T-helper 2 cell treated with Interferon-gamma antibody and Interleukin-4, amounts not matched to agents 5 μg/mL and 100 μg/mL, for 36 hours (primary cell): Measurements from ENCODE around the gene EVL.
A peak's percentile ranks its signal among the peaks of the same experiment; 100 is the strongest.

Source experiments
- DNase-seq: peaks from one replicate; pipeline ENCODE4 v3.0.0; 2021; ENCODE audit warnings: low spot score
- H3K27ac Mint-ChIP-seq: one replicate; pipeline ENCODE4 v1.8.0; 2021; ENCODE audit warnings: mild to moderate bottlenecking, mixed read lengths
- H3K27me3 Mint-ChIP-seq: one replicate; pipeline ENCODE4 v1.8.0; 2021; ENCODE audit warnings: low read depth, mixed read lengths
- H3K36me3 Mint-ChIP-seq: one replicate; pipeline ENCODE4 v1.8.0; 2021; ENCODE audit warnings: low read depth, mixed read lengths
- H3K4me1 Mint-ChIP-seq: one replicate; pipeline ENCODE4 v1.8.0; 2021; ENCODE audit warnings: low read depth, mixed read lengths
- H3K4me3 Mint-ChIP-seq: one replicate; pipeline ENCODE4 v1.8.0; 2022; ENCODE audit warnings: mild to moderate bottlenecking, moderate library complexity, mixed read lengths
- H3K9me3 Mint-ChIP-seq: one replicate; pipeline ENCODE4 v1.8.0; 2021; ENCODE audit warnings: mixed read lengths

The EVL gene

DNA sequence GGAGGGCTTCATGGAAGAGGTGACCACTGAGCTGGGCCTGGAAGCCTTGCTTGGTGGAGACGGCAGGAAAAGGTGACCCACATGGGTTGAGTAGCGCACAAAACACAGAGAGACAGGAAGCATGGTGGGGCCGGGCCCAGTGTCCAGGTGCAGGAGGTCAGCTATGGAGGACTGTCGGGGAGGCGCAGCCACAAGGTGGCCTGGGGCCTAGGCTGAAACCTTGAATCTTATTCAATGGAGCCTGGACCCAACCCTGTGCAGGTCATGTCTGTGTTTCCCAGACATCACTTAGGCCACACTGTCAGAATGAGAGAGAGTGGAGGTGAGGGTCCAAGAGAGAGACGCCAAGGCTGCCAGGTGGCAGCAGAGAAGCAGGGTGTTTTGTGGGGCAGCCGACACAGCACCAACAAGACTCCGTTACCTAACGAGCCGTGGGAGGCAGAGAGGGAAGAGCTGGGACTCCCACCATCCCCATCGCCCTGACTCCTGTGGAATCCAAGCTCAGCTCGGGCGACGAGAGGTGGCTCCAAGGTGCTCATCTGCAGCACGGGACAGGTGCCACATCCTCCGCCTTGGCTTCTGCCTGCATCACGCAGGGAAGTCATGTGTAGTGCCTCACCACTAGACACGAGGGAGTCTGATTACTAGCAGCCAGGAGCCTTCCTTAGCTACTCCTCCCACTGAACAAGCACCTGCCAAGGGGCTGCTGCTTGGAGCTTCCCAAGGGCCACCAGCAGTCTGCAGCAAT is 55.5 kb downstream of the EVL start:
- H3K36me3 Mint-ChIP-seq, result peaks cover 71% of the 10 kb centered on the region
- no peak for DNase-seq
- H3K9me3 Mint-ChIP-seq, result no peaks in the 10 kb centered on the region
- H3K27ac Mint-ChIP-seq, result peak overlapping the region; percentile 6
- H3K4me3 Mint-ChIP-seq, result no peak overlapping the region
- peaks cover 10% of the 10 kb centered on the region for H3K4me1 Mint-ChIP-seq
- H3K27me3 Mint-ChIP-seq, result no peaks in the 10 kb centered on the region

DNA sequence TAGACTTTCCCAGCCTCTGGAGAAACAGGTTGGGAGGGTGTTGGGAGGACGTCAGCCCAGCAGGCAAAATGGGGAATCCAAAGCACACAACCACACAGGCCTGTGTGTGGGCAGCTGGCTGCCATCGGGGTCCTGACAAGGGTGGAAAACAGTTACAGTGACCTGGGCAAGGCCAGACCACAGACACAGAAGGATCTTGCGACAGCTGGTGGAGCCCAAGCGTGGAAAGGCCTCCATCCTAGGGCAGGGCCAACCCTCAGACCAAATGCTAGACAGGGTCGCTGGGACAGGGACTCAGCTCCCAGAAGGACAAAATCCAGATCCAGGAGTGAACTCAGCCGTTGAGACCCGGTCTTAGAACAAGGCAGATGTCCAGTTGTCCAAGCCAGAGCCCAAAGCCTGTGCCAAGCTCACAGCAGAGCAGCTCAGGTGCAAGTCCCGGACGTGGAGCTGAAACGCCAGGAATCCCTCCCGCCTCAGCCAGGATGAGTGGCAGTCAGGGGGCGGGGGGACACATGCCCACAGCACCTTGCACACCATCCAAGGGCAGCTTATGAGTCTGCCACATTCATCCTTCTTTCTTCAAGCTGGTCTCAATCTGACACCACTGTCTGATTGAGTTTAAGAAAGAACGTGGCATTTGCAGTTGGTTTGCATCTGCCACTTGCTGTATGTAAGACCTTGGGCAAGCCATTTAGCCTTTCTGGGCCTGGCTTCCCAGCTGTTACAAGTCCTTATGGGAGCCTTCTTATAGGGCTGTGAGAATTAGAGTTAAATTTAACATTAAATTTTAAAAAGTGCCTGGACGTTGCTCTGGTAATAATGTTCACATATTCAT is 56.6 kb downstream of the EVL start:
- no peak overlapping the region for H3K4me3 Mint-ChIP-seq
- no peak overlapping the region for H3K27ac Mint-ChIP-seq
- H3K27me3 Mint-ChIP-seq, result no peaks in the 10 kb centered on the region
- DNase-seq, result no peak
- H3K4me1 Mint-ChIP-seq, result peaks cover 10% of the 10 kb centered on the region
- H3K36me3 Mint-ChIP-seq, result peaks cover 69% of the 10 kb centered on the region
- no peaks in the 10 kb centered on the region for H3K9me3 Mint-ChIP-seq

DNA sequence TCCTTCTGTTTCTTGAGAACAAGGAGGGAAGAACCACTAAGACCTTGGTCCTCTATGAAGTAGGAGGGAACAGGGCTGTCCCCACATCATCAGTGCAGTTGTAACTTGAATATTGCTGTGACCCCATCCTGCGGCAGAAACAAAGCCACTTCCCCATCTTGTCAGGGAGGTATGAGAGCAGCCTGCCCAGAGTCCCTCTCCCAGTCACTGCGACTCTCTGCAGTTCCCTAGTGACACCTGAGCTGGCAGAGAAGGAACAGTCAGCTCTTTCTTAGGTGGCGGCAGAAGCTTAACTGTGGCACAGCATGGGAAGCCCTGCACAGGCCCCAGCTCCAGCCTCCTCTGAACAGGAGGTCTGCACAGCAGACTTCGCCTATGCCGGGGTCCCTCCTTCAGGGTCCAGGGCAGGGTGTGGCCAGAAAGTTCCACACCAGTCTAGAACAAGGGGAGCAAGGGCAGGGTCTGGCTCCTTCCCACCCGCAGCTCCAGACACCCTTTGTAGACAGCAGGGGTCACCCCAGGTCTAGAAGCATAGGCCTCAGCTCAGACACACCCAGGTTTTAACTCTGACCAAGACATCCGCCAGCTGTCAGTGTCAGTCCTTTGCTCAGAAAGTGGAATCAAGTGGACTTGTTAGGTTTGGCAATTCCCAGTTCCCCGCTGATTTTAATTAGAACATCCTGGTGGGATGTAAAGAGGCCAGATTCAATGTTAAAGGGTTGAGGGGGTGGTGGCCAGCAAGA is 57.4 kb downstream of the EVL start:
- Mint-ChIP-seq H3K27me3 (no peaks in the 10 kb centered on the region), H3K4me1 (peaks cover 10% of the 10 kb centered on the region), H3K9me3 (no peaks in the 10 kb centered on the region), H3K27ac (peak overlapping the region; percentile 13), H3K36me3 (peaks cover 73% of the 10 kb centered on the region), H3K4me3 (no peak overlapping the region)
- DNase-seq, result no peak

DNA sequence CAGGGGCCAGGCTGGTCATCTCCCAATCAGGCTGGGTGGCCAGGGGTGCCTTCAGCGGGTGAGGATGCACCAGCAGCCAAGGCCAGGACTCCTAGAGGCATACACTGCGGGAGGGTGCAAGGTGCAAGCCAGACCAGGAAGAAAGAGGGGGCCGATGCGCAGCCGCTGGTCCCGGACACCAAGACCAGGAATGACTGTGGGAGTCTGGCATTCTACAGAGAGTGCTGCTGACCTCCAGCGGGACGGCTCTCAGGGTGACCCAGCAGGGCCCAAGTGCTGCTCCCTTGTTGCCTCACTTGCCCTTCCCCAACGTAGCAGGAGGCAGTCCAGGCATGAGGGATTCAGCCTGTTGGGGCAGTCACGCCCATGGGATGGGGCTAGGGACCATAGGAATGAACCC is 58.4 kb downstream of the EVL start:
- no peak overlapping the region for H3K27ac Mint-ChIP-seq

DNA sequence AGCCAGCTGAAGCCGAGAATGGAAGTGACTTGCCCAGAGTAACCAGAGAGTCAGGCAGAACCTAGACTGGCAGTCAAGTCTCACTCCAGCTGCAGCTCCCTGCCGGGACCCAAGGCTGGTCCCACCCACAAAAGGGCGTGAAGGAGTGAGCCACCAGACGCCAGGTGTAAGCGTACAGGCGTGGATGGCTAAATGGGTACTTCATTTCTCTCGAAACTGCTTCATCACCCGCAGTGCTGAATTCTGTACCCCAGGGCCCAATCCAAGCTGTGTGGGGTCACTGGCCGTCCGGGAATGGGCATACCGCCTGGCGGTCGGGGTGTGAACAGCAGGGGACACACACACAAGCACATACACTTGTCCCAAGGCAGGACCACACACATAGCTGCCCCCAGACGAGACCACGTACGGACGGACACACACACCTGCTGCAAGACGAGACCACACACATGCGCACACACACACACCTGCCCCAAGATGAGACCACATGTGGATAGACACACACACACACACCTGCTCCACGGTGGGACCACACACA is 59.4 kb downstream of the EVL start:
- Mint-ChIP-seq H3K27me3 (no peaks in the 10 kb centered on the region), H3K4me3 (no peak overlapping the region), H3K4me1 (peaks cover 10% of the 10 kb centered on the region), H3K36me3 (peaks cover 68% of the 10 kb centered on the region), H3K9me3 (no peaks in the 10 kb centered on the region), H3K27ac (no peak overlapping the region)
- no peak for DNase-seq

More for the DNA sequence above, 58.4 kb downstream of the EVL start:
- Mint-ChIP-seq H3K4me1 (peaks cover 10% of the 10 kb centered on the region), H3K27me3 (no peaks in the 10 kb centered on the region), H3K9me3 (no peaks in the 10 kb centered on the region), H3K4me3 (no peak overlapping the region), H3K36me3 (peaks cover 69% of the 10 kb centered on the region)
- DNase-seq, result no peak

DNA sequence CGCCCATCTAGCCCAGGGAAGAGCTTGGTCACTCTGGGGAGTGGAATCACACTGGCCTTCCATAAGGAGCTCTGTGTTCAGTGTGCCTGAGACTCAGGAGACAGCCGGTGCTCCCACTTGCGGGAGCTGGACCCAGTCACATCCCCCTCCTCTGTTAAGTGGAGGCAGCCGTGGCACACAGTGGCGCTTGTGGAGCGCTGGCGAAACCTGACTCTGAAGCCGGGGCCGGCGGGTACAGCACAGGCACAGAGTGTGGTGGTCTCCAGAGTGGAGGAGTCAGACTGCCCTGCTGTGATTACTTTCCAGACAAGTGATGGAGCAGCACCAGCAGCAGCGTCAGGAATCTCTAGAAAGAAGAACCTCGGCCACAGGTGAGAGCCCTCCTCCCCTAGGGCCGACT is 61.2 kb downstream of the EVL start:
- no peak overlapping the region for H3K27ac Mint-ChIP-seq
- no peak for DNase-seq
- no peak overlapping the region for H3K4me3 Mint-ChIP-seq
- H3K36me3 Mint-ChIP-seq, result peaks cover 76% of the 10 kb centered on the region
- peaks cover 7% of the 10 kb centered on the region for H3K4me1 Mint-ChIP-seq
- H3K9me3 Mint-ChIP-seq, result no peaks in the 10 kb centered on the region
- no peaks in the 10 kb centered on the region for H3K27me3 Mint-ChIP-seq

DNA sequence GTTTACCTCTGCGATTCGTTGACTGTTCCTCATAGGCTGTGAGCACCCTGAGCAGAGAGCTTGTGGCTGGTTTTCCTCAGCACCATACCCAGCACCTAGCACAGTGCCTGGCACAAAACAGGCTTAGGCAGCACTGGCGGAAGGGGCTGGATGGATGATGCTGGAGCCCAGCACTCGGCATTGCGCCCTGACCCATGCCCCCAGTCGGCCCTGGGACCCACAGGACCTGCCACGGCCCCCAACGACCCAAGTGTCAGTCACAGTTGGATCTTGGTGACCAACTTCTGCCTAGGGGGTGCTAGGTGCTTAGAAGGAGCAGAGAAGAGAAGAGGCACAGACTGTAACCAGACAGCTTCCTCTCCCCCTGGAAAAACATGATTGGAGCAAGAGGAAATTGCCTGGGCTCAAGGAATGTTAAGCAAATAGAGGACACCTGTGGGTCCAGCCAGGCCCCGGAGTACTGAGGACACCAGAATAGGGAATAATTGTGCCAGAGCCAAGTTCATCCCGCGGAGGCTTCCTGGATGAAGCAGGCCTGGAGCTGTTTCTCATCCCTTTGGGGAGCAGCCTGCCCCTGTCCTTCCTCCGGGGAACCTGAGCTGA is 62.7 kb downstream of the EVL start:
- no peak overlapping the region for H3K4me3 Mint-ChIP-seq
- peaks cover 80% of the 10 kb centered on the region for H3K36me3 Mint-ChIP-seq
- no peaks in the 10 kb centered on the region for H3K9me3 Mint-ChIP-seq
- no peaks in the 10 kb centered on the region for H3K27me3 Mint-ChIP-seq
- peak overlapping the region; percentile 75 for H3K27ac Mint-ChIP-seq
- DNase-seq, result no peak
- H3K4me1 Mint-ChIP-seq, result peaks cover 4% of the 10 kb centered on the region

DNA sequence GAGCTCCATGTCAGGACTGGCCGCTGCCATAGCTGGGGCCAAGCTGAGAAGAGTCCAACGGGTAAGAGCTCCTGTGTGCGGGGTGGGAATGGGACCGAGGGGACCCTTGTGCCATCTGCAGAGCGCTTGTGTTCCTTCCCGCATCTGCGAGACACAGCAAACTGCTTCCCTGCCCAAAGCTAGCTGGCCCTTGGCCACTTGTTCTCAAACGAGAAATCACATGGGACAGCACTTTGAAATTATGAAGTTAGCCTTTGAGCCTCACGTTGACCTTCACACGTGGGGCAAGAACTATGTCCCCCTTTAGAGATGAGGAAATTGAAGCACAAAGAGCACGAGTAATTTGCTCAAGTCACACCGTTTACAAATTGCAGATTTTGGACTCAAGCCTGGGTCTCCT is 63.5 kb downstream of the EVL start:
- Mint-ChIP-seq H3K4me3 (no peak overlapping the region), H3K27ac (no peak overlapping the region), H3K27me3 (no peaks in the 10 kb centered on the region), H3K36me3 (peaks cover 79% of the 10 kb centered on the region), H3K4me1 (peaks cover 4% of the 10 kb centered on the region), H3K9me3 (no peaks in the 10 kb centered on the region)
- no peak for DNase-seq

DNA sequence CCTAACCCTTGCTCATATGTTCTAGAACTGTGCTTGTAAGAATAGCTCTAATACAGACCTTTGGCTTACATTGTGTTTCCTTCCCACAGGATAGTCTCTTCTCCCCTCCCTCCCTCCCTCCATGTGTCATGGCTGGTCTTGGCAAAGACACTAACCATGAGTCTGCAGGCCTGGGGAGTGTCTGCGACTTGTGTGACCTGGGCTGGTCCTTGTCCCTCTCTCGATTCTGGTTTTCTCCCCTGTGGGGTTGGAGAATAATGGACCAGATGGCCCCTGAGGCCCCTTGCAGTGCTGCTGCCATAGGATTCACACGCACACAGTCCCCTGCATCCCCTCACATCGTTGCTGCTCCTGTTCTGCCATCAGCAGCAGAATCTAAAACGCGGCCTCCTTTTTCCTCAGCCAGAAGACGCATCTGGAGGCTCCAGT is 64.0 kb downstream of the EVL start:
- DNase-seq, result no peak
- Mint-ChIP-seq H3K27me3 (no peaks in the 10 kb centered on the region), H3K4me1 (peaks cover 4% of the 10 kb centered on the region), H3K27ac (peak overlapping the region; percentile 52), H3K4me3 (no peak overlapping the region), H3K36me3 (peaks cover 82% of the 10 kb centered on the region), H3K9me3 (no peaks in the 10 kb centered on the region)

DNA sequence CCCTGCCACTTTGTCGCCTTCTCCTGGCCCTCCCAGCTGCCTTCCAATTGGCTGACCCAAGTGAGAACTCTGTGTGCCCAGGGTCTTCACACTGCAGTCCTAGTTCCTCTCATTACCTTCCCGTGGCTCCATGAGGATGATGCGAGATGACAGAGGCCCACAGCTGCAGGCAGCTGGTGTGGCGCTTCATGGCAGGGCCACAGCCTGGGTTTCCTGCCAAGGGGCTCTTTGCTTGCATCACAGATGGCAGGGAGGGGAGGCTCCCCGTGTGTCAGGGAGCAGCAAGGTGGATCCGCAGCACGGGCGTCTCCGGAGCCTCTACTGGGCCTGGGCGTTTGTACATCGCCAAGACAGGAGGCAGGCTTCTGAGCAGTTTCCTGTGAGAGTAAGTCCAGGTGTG is 65.3 kb downstream of the EVL start:
- no peak for DNase-seq
- H3K9me3 Mint-ChIP-seq, result no peaks in the 10 kb centered on the region
- H3K4me3 Mint-ChIP-seq, result no peak overlapping the region
- peak overlapping the region; percentile 34 for H3K27ac Mint-ChIP-seq
- peaks cover 82% of the 10 kb centered on the region for H3K36me3 Mint-ChIP-seq
- H3K27me3 Mint-ChIP-seq, result no peaks in the 10 kb centered on the region
- no peaks in the 10 kb centered on the region for H3K4me1 Mint-ChIP-seq

DNA sequence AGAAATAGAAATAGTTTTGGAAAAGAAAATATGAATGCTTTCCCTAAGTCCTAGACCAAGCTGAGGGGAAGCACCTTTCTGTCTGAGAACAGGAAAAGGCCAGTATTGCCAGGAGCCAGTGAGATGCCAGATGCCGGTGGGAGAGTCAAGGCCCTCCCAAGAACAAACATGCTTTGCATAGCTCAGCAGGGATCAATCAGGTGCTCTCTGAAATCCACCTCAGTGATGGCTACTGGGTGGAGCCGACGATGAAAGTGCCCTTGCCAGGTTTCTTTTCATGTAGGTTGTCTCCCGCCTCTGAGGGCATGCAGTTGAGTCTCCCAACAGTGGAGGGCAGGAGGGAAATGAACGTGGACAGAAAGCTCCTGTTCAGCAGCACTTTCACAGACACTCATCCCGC is 66.0 kb downstream of the EVL start:
- no peaks in the 10 kb centered on the region for H3K27me3 Mint-ChIP-seq
- H3K36me3 Mint-ChIP-seq, result peaks cover 86% of the 10 kb centered on the region
- H3K4me3 Mint-ChIP-seq, result no peak overlapping the region

DNA sequence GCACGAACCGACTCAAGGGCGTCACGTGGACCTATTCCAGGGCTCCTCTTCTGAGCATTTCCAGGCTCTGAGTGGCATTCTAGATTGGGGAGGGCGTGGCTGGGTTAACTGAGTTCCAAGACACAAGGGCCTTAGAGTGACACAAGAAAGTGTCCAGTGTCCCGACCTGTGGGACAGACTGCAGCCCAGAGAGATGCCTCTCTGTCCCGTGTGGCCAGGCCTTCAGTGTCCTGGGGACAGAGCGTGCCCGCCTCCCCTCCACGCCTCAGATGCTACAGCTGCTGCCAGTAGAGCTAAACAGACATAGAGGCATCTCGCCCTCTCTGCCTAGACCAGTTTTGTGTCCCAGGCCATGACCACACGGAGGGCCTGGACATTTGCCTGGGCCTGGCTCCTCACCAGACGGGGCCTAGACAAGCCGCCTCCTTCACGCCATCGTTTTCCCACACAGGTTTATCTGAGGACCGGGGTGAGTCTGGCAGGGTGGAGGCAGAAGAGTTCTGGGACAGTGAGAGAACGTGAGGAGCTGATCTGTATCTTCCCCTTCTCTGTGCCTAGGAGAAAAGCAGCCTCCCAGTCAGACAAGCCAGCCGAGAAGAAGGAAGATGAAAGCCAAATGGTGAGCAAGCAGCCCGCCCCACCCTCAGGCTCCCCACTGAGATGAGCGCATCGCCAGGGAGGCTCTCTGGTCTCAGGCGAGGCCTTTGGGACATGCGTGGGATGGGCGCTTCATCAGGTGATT is 67.1 kb downstream of the EVL start:
- no peaks in the 10 kb centered on the region for H3K27me3 Mint-ChIP-seq
- H3K36me3 Mint-ChIP-seq, result peaks cover 85% of the 10 kb centered on the region
- H3K4me1 Mint-ChIP-seq, result no peaks in the 10 kb centered on the region
- no peak overlapping the region for H3K4me3 Mint-ChIP-seq
- DNase-seq, result no peak
- H3K27ac Mint-ChIP-seq, result peak overlapping the region; percentile 41
- H3K9me3 Mint-ChIP-seq, result no peaks in the 10 kb centered on the region

More for the DNA sequence above, 66.0 kb downstream of the EVL start:
- Mint-ChIP-seq H3K9me3 (no peaks in the 10 kb centered on the region), H3K27ac (peak overlapping the region; percentile 85), H3K4me1 (no peaks in the 10 kb centered on the region)
- no peak for DNase-seq

DNA sequence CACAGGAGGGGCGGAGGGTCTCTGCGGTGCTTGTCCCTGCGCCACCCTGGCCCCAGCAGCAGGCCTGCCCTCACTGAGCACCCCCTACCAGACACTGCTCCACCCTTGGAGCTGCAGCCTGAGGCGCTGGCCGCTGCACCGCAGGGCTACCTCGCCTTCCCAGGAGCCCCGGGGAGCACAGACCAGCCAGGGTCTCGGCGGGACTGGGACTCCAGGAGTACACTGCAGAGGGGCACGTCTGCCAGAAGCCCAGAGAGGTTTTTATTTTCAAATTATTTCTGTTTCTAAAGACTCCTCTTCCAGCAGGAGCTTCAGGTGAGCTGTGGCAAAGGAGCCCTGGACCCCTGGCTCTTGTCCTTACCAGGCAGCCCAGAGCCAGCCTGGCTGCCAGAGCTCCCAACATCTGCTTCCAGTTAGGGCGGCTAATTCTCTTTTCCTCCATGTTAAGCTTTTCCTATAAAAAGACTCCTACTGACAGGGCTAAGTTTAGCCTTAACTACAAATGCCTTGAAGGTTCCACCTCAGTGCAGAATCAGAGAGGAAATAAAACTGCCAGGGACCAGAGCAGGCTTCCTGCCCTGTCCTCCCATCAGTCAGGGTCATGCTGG is 67.8 kb downstream of the EVL start:
- peaks cover 84% of the 10 kb centered on the region for H3K36me3 Mint-ChIP-seq
- DNase-seq, result no peak
- no peak overlapping the region for H3K4me3 Mint-ChIP-seq
- no peaks in the 10 kb centered on the region for H3K4me1 Mint-ChIP-seq
- H3K27ac Mint-ChIP-seq, result no peak overlapping the region
- no peaks in the 10 kb centered on the region for H3K27me3 Mint-ChIP-seq
- H3K9me3 Mint-ChIP-seq, result no peaks in the 10 kb centered on the region
